GM19193 (cell line): ENCODE results near the gene RNF186.

Experiments
- POLR2A ChIP-seq: IDR thresholded peaks from 4 replicates; pipeline ENCODE4 v1.6.1; 2011; ENCODE audit not compliant: insufficient read depth, insufficient read length; ENCODE audit errors: extremely low read depth

The RNF186 gene

GRCh38 chr1:19837866-19838265, 22.8 kb upstream of the RNF186 start:
- TF ChIP-seq POLR2A, result no peak

- no peak for TF ChIP-seq POLR2A
Measured at GRCh38 chr1:19835578-19835977, 20.5 kb upstream of the RNF186 start.

- no peak for TF ChIP-seq POLR2A
Measured at GRCh38 chr1:19831441-19831840, 16.4 kb upstream of the RNF186 start.

GRCh38 chr1:19828546-19828945, 13.5 kb upstream of the RNF186 start:
- TF ChIP-seq POLR2A, result no peak

- TF ChIP-seq POLR2A, result no peak
Measured at GRCh38 chr1:19825298-19825697, 10.2 kb upstream of the RNF186 start.

GRCh38 chr1:19824541-19824940, 9.5 kb upstream of the RNF186 start:
- no peak for TF ChIP-seq POLR2A

GRCh38 chr1:19824036-19824435, 9.0 kb upstream of the RNF186 start:
- TF ChIP-seq POLR2A, result no peak

- no peak for TF ChIP-seq POLR2A
Measured at GRCh38 chr1:19819701-19820100, 4.6 kb upstream of the RNF186 start.

GRCh38 chr1:19818324-19818723, 3.2 kb upstream of the RNF186 start:
- TF ChIP-seq POLR2A, result no peak

GRCh38 chr1:19817160-19817559, 2.1 kb upstream of the RNF186 start:
- TF ChIP-seq POLR2A, result no peak

GRCh38 chr1:19815801-19816736, 986 bp upstream of the RNF186 start:
- no peak for TF ChIP-seq POLR2A

- no peak for TF ChIP-seq POLR2A
Measured at GRCh38 chr1:19814244-19814661, 830 bp downstream of the RNF186 start.

- TF ChIP-seq POLR2A, result no peak
Measured at GRCh38 chr1:19813643-19813960, 1.5 kb downstream of the RNF186 start.

GRCh38 chr1:19812875-19813642, 2.0 kb downstream of the RNF186 start:
- no peak for TF ChIP-seq POLR2A

- no peak for TF ChIP-seq POLR2A
Measured at GRCh38 chr1:19811206-19811851, 3.8 kb downstream of the RNF186 start.

GRCh38 chr1:19809044-19809750, 5.9 kb downstream of the RNF186 start:
- no peak for TF ChIP-seq POLR2A

- no peak for TF ChIP-seq POLR2A
Measured at GRCh38 chr1:19808351-19808750, 6.7 kb downstream of the RNF186 start.
